Measurements from ENCODE around the gene CORO1A. TPM values are rescaled to one million over a fixed set of nuclear protein-coding genes. Genes with fewer than 3 reads are reported as not detected.

Gene CORO1A
- polyA plus RNA-seq (2012; ENCODE audit: missing spikeins) = 567 TPM

GRCh38 chr16:30183233-30184095, at the start of gene CORO1A:
CORO1A (plus strand) TSS chr16:30183602; CDS start chr16:30185210, 1,608 bp downstream.
- FAIRE-seq (peak; percentile 83), DNase-seq (ENCODE audit: insufficient read length) (peak; percentile 69)
- peak; percentile 74; the same call in 1 of the 2 replicates for TF ChIP-seq POLR2AphosphoS5 (IDR thresholded peaks at IDR 0.05; ENCODE audit: low read depth, low read length)
- peak; percentile 97 for TF ChIP-seq TAF1 (IDR thresholded peaks at IDR 0.05; ENCODE audit: borderline replicate concordance, low read depth, low read length)
- peak; percentile 85 for TF ChIP-seq POLR2A (IDR thresholded peaks at IDR 0.05; ENCODE audit: low read depth, low read length)

- peak; percentile 14 for FAIRE-seq
Measured at GRCh38 chr16:30136971-30137605, 46.3 kb upstream of the CORO1A start.

GRCh38 chr16:30137897-30138296, 45.5 kb upstream of the CORO1A start:
- TF ChIP-seq TAF1 (IDR thresholded peaks at IDR 0.05; ENCODE audit: borderline replicate concordance, low read depth, low read length) (no peak), POLR2A (IDR thresholded peaks at IDR 0.05; ENCODE audit: low read depth, low read length) (no peak), POLR2AphosphoS5 (IDR thresholded peaks at IDR 0.05; ENCODE audit: low read depth, low read length) (no peak)
- DNase-seq (ENCODE audit: insufficient read length) (no peak), FAIRE-seq (no peak)

More at GRCh38 chr16:30136971-30137605, 46.3 kb upstream of the CORO1A start:
- DNase-seq (ENCODE audit: insufficient read length) = no peak
- TF ChIP-seq TAF1 (IDR thresholded peaks at IDR 0.05; ENCODE audit: borderline replicate concordance, low read depth, low read length) = no peak
- TF ChIP-seq POLR2A (IDR thresholded peaks at IDR 0.05; ENCODE audit: low read depth, low read length) = no peak
- TF ChIP-seq POLR2AphosphoS5 (IDR thresholded peaks at IDR 0.05; ENCODE audit: low read depth, low read length) = no peak

GRCh38 chr16:30139583-30140481, 43.6 kb upstream of the CORO1A start:
- no peak for DNase-seq (ENCODE audit: insufficient read length)

GRCh38 chr16:30141750-30142149, 41.7 kb upstream of the CORO1A start:
- no peak for TF ChIP-seq POLR2A (IDR thresholded peaks at IDR 0.05; ENCODE audit: low read depth, low read length)
- no peak for FAIRE-seq
- no peak for DNase-seq (ENCODE audit: insufficient read length)

More at GRCh38 chr16:30139583-30140481, 43.6 kb upstream of the CORO1A start:
- FAIRE-seq = no peak
- TF ChIP-seq POLR2AphosphoS5 (IDR thresholded peaks at IDR 0.05; ENCODE audit: low read depth, low read length) = no peak
- TF ChIP-seq TAF1 (IDR thresholded peaks at IDR 0.05; ENCODE audit: borderline replicate concordance, low read depth, low read length) = no peak

- DNase-seq (ENCODE audit: insufficient read length) (no peak), FAIRE-seq (no peak)
- TF ChIP-seq POLR2AphosphoS5 (IDR thresholded peaks at IDR 0.05; ENCODE audit: low read depth, low read length) (no peak), TAF1 (IDR thresholded peaks at IDR 0.05; ENCODE audit: borderline replicate concordance, low read depth, low read length) (no peak), POLR2A (IDR thresholded peaks at IDR 0.05; ENCODE audit: low read depth, low read length) (no peak)
Measured at GRCh38 chr16:30142672-30143346, 40.6 kb upstream of the CORO1A start.

- no peak for FAIRE-seq
- no peak for DNase-seq (ENCODE audit: insufficient read length)
- TF ChIP-seq POLR2A (IDR thresholded peaks at IDR 0.05; ENCODE audit: low read depth, low read length) (no peak), POLR2AphosphoS5 (IDR thresholded peaks at IDR 0.05; ENCODE audit: low read depth, low read length) (no peak), TAF1 (IDR thresholded peaks at IDR 0.05; ENCODE audit: borderline replicate concordance, low read depth, low read length) (no peak)
Measured at GRCh38 chr16:30143347-30143702, 40.1 kb upstream of the CORO1A start.

GRCh38 chr16:30144017-30144416, 39.4 kb upstream of the CORO1A start:
- TF ChIP-seq POLR2AphosphoS5 (IDR thresholded peaks at IDR 0.05; ENCODE audit: low read depth, low read length) (no peak), TAF1 (IDR thresholded peaks at IDR 0.05; ENCODE audit: borderline replicate concordance, low read depth, low read length) (no peak), POLR2A (IDR thresholded peaks at IDR 0.05; ENCODE audit: low read depth, low read length) (no peak)
- FAIRE-seq (no peak), DNase-seq (ENCODE audit: insufficient read length) (no peak)

GRCh38 chr16:30144917-30145316, 38.5 kb upstream of the CORO1A start:
- DNase-seq (ENCODE audit: insufficient read length) (no peak), FAIRE-seq (no peak)
- TF ChIP-seq TAF1 (IDR thresholded peaks at IDR 0.05; ENCODE audit: borderline replicate concordance, low read depth, low read length) = no peak
- no peak for TF ChIP-seq POLR2AphosphoS5 (IDR thresholded peaks at IDR 0.05; ENCODE audit: low read depth, low read length)
- TF ChIP-seq POLR2A (IDR thresholded peaks at IDR 0.05; ENCODE audit: low read depth, low read length) = no peak

- FAIRE-seq (no peak), DNase-seq (ENCODE audit: insufficient read length) (no peak)
- no peak for TF ChIP-seq TAF1 (IDR thresholded peaks at IDR 0.05; ENCODE audit: borderline replicate concordance, low read depth, low read length)
- TF ChIP-seq POLR2A (IDR thresholded peaks at IDR 0.05; ENCODE audit: low read depth, low read length) = no peak
- no peak for TF ChIP-seq POLR2AphosphoS5 (IDR thresholded peaks at IDR 0.05; ENCODE audit: low read depth, low read length)
Measured at GRCh38 chr16:30145657-30146056, 37.7 kb upstream of the CORO1A start.
